ENCODE results near the gene ZSWIM4.

The ZSWIM4 gene

GRCh38 chr19:13762635-13763235 is 32.5 kb upstream of the ZSWIM4 start:
- ATAC-seq, result no peak
- TF ChIP-seq PATZ1 (CRISPR knock-in tag; IDR thresholded peaks at IDR 0.05; ENCODE audit: borderline replicate concordance) (no peak), CSDC2 (CRISPR knock-in tag; IDR thresholded peaks at IDR 0.05) (no peak), ZFP30 (CRISPR knock-in tag; IDR thresholded peaks at IDR 0.05) (no peak), TSHZ2 (CRISPR knock-in tag; IDR thresholded peaks at IDR 0.05) (no peak), ZC3H10 (CRISPR knock-in tag; IDR thresholded peaks at IDR 0.05) (no peak), ZFP3 (CRISPR knock-in tag; IDR thresholded peaks at IDR 0.05) (no peak)

GRCh38 chr19:13763265-13763664 is 32.0 kb upstream of the ZSWIM4 start:
- TF ChIP-seq POU6F1 (CRISPR knock-in tag; IDR thresholded peaks at IDR 0.05; ENCODE audit: borderline replicate concordance, low read depth), result no peak
- TF ChIP-seq CSRNP3 (CRISPR knock-in tag; IDR thresholded peaks at IDR 0.05), result no peak
- TF ChIP-seq TOX (CRISPR knock-in tag; IDR thresholded peaks at IDR 0.05; ENCODE audit: borderline replicate concordance), result no peak
- TF ChIP-seq CSDC2 (CRISPR knock-in tag; IDR thresholded peaks at IDR 0.05), result no peak
- TF ChIP-seq OSR1 (CRISPR knock-in tag; IDR thresholded peaks at IDR 0.05), result no peak
- no peak for TF ChIP-seq TSHZ2 (CRISPR knock-in tag; IDR thresholded peaks at IDR 0.05)
- no peak for TF ChIP-seq ARNTL (CRISPR knock-in tag; IDR thresholded peaks at IDR 0.05; ENCODE audit: borderline replicate concordance, low read depth)
- ATAC-seq, result no peak

GRCh38 chr19:13764101-13764807 is 31.0 kb upstream of the ZSWIM4 start, which contains the start of gene MRI1:
MRI1 (plus strand) TSS chr19:13764522; CDS start chr19:13764589, 67 bp downstream.
- TF ChIP-seq ZFP3 (CRISPR knock-in tag; IDR thresholded peaks at IDR 0.05), result no peak
- no peak for TF ChIP-seq ZNF8 (CRISPR knock-in tag; IDR thresholded peaks at IDR 0.05)
- TF ChIP-seq ZNF70 (CRISPR knock-in tag; IDR thresholded peaks at IDR 0.05), result 0 out of 2 replicates have a peak, but pooled peaks have one; percentile 22
- TF ChIP-seq ESRRG (CRISPR knock-in tag; IDR thresholded peaks at IDR 0.05), result no peak
- peak; percentile 86 for ATAC-seq

- ATAC-seq, result peak; percentile 43
- TF ChIP-seq OSR1 (CRISPR knock-in tag; IDR thresholded peaks at IDR 0.05) (no peak), ZNF8 (CRISPR knock-in tag; IDR thresholded peaks at IDR 0.05) (no peak), ZNF70 (CRISPR knock-in tag; IDR thresholded peaks at IDR 0.05) (no peak), PPARA (CRISPR knock-in tag; IDR thresholded peaks at IDR 0.05; ENCODE audit: borderline replicate concordance) (no peak), ZC3H10 (CRISPR knock-in tag; IDR thresholded peaks at IDR 0.05) (no peak), RARB (CRISPR knock-in tag; IDR thresholded peaks at IDR 0.05) (no peak)
Measured at GRCh38 chr19:13764821-13765394, 30.3 kb upstream of the ZSWIM4 start.

Measured in SK-N-SH treated with all-trans-retinoic acid at 6 μM for 48 hours (cell line).